OCI-LY1 (cell line): ENCODE data around the gene AGAP1.

Experiments
- CTCF ChIP-seq: fragments of 200-600 bp; sonication (generic), shearing (Covaris generic); IDR thresholded peaks from 2 replicates; pipeline ENCODE4 v1.5.1; 2017; ENCODE audit warnings: mild to moderate bottlenecking, antibody characterized with exemption, low read length, moderate library complexity, mixed read lengths
- EZH2 ChIP-seq: fragments of 200-600 bp; sonication (generic), shearing (Covaris generic); IDR thresholded peaks from 2 replicates; pipeline ENCODE4 v1.8.0; 2017; ENCODE audit warnings: borderline replicate concordance, mixed run types, mild to moderate bottlenecking, antibody characterized with exemption, low read length, moderate library complexity, mixed read lengths

GRCh38 chr2:235550378-235550760, 56.5 kb downstream of the AGAP1 start:
- no peak for TF ChIP-seq CTCF
- TF ChIP-seq EZH2: no peak
